Type B pancreatic cell (in vitro differentiated cells): ENCODE measurements around the gene UBXN6. TPM values are rescaled to one million over a fixed set of nuclear protein-coding genes. Genes with fewer than 3 reads are reported as not detected.

Experiments used
- DNase-seq: peaks from one replicate; pipeline ENCODE4 v3.0.0; 2021; ENCODE audit warnings: mixed read lengths; ENCODE audit not compliant: unreplicated experiment; ENCODE audit errors: extremely low spot score
- H3K27ac Mint-ChIP-seq: 2 replicates; pipeline ENCODE4 v1.8.0; 2021; ENCODE audit warnings: mild to moderate bottlenecking, mixed read lengths
- H3K27me3 Mint-ChIP-seq: 2 replicates; pipeline ENCODE4 v1.8.0; 2021; ENCODE audit warnings: mixed read lengths
- H3K36me3 Mint-ChIP-seq: 2 replicates; pipeline ENCODE4 v1.8.0; 2021; ENCODE audit warnings: mixed read lengths
- H3K4me1 Mint-ChIP-seq: one replicate; pipeline ENCODE4 v1.8.0; 2021; ENCODE audit warnings: mixed read lengths; ENCODE audit not compliant: unreplicated experiment
- H3K4me3 Mint-ChIP-seq: 2 replicates; pipeline ENCODE4 v1.8.0; 2021; ENCODE audit warnings: mild to moderate bottlenecking, mixed read lengths
- H3K9me3 Mint-ChIP-seq: 2 replicates; pipeline ENCODE4 v1.8.0; 2021; ENCODE audit warnings: mixed read lengths
- total RNA-seq: library from RNA; stranded (reverse); gene quantifications from 2 replicates; pipeline ENCODE4 v1.2.1, GENCODE V29; 2021; ENCODE audit warnings: low replicate concordance
- TF ChIP-seq, protein P1 (sequence below): fragments of 200-600 bp; sonication (generic); conservative IDR thresholded peaks from 2 replicates; pipeline ENCODE4 v1.5.0; 2021; ENCODE audit warnings: antibody characterized with exemption, mild to moderate bottlenecking

UBXN6 gene
- total RNA-seq, 1 donor from 2014 or later = 60.8 TPM

DNA sequence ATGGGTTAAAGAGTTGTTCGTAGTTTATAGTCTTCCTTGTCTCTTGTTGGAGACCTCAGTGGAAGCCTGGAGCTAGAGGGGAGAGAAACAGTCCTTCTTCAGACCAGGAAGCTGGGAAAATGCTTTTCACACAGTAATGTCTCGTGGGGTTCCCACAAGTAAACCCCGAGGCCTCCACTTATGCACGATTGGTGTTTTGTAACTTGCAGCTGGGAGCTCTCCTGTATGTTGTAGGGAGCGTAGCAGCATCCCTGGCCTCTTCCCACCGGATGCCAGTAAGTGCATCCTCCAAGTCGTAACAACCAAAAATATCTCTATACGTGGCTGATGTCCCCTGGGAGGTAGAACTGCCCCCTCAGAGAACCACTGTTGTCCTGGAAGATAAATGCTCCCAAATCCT is 51.6 kb downstream of the UBXN6 start:
- no peaks in the 10 kb centered on the region for H3K9me3 Mint-ChIP-seq
- DNase-seq = no peak
- TF ChIP-seq, protein P1, sequence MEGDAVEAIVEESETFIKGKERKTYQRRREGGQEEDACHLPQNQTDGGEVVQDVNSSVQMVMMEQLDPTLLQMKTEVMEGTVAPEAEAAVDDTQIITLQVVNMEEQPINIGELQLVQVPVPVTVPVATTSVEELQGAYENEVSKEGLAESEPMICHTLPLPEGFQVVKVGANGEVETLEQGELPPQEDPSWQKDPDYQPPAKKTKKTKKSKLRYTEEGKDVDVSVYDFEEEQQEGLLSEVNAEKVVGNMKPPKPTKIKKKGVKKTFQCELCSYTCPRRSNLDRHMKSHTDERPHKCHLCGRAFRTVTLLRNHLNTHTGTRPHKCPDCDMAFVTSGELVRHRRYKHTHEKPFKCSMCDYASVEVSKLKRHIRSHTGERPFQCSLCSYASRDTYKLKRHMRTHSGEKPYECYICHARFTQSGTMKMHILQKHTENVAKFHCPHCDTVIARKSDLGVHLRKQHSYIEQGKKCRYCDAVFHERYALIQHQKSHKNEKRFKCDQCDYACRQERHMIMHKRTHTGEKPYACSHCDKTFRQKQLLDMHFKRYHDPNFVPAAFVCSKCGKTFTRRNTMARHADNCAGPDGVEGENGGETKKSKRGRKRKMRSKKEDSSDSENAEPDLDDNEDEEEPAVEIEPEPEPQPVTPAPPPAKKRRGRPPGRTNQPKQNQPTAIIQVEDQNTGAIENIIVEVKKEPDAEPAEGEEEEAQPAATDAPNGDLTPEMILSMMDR = no peak
- H3K4me3 Mint-ChIP-seq = no peak overlapping the region
- H3K36me3 Mint-ChIP-seq = no peaks in the 10 kb centered on the region
- peaks cover 24% of the 10 kb centered on the region for H3K4me1 Mint-ChIP-seq
- H3K27ac Mint-ChIP-seq = no peak overlapping the region
- no peaks in the 10 kb centered on the region for H3K27me3 Mint-ChIP-seq

- no peaks in the 10 kb centered on the region for H3K36me3 Mint-ChIP-seq
- peak overlapping the region; percentile 83 for H3K27ac Mint-ChIP-seq
- H3K4me3 Mint-ChIP-seq = peak overlapping the region; percentile 93
- DNase-seq = no peak
- H3K4me1 Mint-ChIP-seq = peaks cover 30% of the 10 kb centered on the region
- no peaks in the 10 kb centered on the region for H3K27me3 Mint-ChIP-seq
- H3K9me3 Mint-ChIP-seq = no peaks in the 10 kb centered on the region
- TF ChIP-seq, protein P1 = no peak
Observed at GRCh38 chr19:4403005-4403761, 54.4 kb downstream of the UBXN6 start.

DNA sequence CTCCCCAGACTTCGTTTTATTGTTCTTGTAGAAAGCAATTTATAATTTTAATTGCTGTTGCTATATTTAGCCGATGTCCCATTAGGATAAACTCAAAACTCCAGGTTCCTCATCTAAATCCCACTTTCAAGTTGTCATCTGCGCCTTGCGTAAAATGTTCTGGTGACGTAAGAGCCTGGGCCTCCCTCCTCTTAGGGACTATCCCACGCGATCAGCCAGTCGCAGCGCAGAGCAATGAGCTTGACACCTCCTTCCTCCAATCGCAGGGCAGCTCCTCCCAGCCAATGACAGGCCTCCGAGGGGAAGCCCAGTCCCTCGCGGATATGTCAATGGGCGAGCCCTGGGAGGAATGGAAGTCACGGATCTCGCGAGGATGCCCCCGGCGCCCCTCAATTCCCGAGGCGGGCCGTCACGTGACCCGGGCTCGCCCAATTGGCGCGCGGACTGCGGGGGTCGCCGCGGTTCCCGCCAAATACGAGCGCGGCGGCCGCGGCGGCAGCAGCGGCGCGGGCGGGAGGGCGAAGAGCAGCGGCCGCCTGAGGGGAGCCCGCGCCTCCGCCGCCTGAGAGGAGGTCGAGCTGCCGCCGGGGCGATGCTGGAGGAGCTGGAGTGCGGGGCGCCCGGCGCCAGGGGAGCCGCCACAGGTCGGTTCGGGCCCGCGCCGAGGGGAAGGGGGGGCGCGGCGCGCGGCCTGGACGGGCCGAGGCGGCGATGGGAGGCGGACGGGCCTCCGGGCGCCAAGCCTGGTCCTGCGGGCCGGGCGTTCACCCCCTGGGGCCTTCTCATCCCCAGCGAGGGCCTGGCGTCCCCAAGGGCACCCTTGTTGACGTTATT is 55.2 kb downstream of the UBXN6 start, which contains the start of gene CHAF1A:
TSS of gene CHAF1A (plus strand) at position 470 of the 834 bp plus-strand sequence. CDS start at position 593, 123 bp downstream.
- TF ChIP-seq, protein P1 = no peak
- Mint-ChIP-seq H3K4me3 (peak within 1 kb of the TSS; percentile 93), H3K9me3 (no peaks in the 10 kb centered on the region), H3K27me3 (no peaks in the 10 kb centered on the region), H3K27ac (peak within 1 kb of the TSS; percentile 95), H3K36me3 (no peaks in the 10 kb centered on the region), H3K4me1 (peaks cover 30% of the 10 kb centered on the region)
- peak; percentile 100 for DNase-seq

GRCh38 chr19:4401769-4402170 is 55.8 kb downstream of the UBXN6 start:
- Mint-ChIP-seq H3K27ac (peak overlapping the region; percentile 95), H3K4me3 (peak overlapping the region; percentile 90), H3K9me3 (no peaks in the 10 kb centered on the region), H3K36me3 (no peaks in the 10 kb centered on the region), H3K27me3 (no peaks in the 10 kb centered on the region), H3K4me1 (peaks cover 30% of the 10 kb centered on the region)
- TF ChIP-seq, protein P1 = no peak
- DNase-seq = no peak

DNA sequence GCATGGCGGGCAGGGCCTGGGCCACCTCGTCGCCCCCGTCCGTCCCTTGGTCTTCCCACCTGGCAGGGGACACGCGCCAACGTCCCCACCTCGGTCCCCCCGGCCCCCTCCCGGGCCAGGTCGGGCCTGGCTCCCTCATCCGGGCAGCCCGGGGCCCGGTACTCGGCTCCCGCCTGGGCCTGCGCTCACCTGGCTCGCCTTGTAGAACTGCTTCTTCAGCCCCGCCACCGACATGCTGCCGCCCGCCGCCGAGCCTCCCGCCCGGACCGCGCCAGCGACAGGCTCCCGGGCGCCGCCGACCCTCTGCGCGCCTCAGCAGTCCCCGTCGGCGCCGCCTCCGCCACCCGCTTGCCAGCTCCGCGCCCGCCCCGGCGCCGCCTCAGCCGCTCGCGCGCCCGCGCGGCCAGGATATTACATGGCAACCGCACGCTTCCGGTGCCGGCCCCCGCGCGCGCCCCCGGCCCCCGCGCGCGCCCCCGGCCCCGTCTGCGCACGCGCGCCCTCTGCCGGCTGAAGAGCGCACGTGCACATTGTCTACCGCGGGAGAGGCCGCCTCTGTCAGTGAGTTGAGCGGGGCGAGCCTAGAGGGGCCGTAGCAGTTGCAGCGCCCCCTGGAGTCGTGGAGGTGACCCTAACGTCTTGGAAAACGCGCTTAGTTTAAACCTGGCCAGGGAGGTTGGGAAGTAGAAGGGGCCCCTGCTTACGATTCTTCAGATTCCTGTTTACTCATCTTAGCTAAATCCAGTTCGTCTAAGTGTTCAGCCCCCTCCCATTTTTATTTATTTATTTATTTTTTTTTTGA is 57.3 kb downstream of the UBXN6 start, which contains the start of gene SH3GL1:
TSS of gene SH3GL1 (minus strand) at position 413 of the 802 bp plus-strand sequence. CDS start at position 234, 179 bp downstream.
- H3K9me3 Mint-ChIP-seq = no peaks in the 10 kb centered on the region
- no peaks in the 10 kb centered on the region for H3K27me3 Mint-ChIP-seq
- no peaks in the 10 kb centered on the region for H3K36me3 Mint-ChIP-seq
- H3K27ac Mint-ChIP-seq = peak within 1 kb of the TSS; percentile 95
- DNase-seq = peak; percentile 95
- TF ChIP-seq, protein P1 = peak; percentile 95
- H3K4me3 Mint-ChIP-seq = peak within 1 kb of the TSS; percentile 94
- H3K4me1 Mint-ChIP-seq = peaks cover 30% of the 10 kb centered on the region
